Psoas muscle (tissue), 8 donors: ENCODE data around the gene ARFGAP1. TPM values are rescaled to one million over a fixed set of nuclear protein-coding genes. Genes with fewer than 3 reads are reported as not detected.

ENCODE experiments used
- ATAC-seq, 4 donors: fragments of 200-7000 bp; cut with Tn5 transposase; one replicate each; pipeline ENCODE4 v1.9.1; 2020; ENCODE audit warnings: moderate library complexity in 3 of 4, mild to moderate bottlenecking in 2 of 4
- DNase-seq, 2 donors: peaks; one replicate each; pipeline ENCODE4 v3.0.0-alpha.2; 2020
- H3K27ac ChIP-seq: fragments of 200-600 bp; one replicate; pipeline ENCODE4 v1.8.0; 2022
- H3K27me3 ChIP-seq, 3 donors: fragments of 200-600 bp in 1 of 3; one replicate each; pipeline versions ENCODE4 v1.6.1 to v1.8.0; 2013 to 2022; ENCODE audit warnings: low read length in 2 of 3, mild to moderate bottlenecking in 2 of 3, moderate library complexity in 1 of 3; ENCODE audit not compliant: insufficient read depth in 3 of 3
- H3K36me3 ChIP-seq, 2 donors: fragments of 200-600 bp in 1 of 2; one replicate each; pipeline versions ENCODE4 v1.6.1 to v1.8.0; 2013 to 2022; ENCODE audit warnings: low read depth in 1 of 2, mild to moderate bottlenecking in 1 of 2, moderate library complexity in 1 of 2; ENCODE audit not compliant: insufficient read depth in 1 of 2
- H3K4me1 ChIP-seq: fragments of 200-600 bp; one replicate; pipeline ENCODE4 v1.8.0; 2022
- H3K4me3 ChIP-seq: fragments of 200-600 bp; one replicate; pipeline ENCODE4 v1.8.0; 2022; ENCODE audit warnings: mild to moderate bottlenecking
- H3K9me3 ChIP-seq: fragments of 200-600 bp; one replicate; pipeline ENCODE4 v1.8.0; 2022
- WGBS, 3 donors: extraction: QIAGEN DNeasy Blood & Tissue Kit; methylation state at CpG; one replicate each; pipeline versions ENCODE4 v1.1.6 to v1.1.7; 2013; 5-methylcytosine and 5-hydroxymethylcytosine counted together
- intact Hi-C, 2 donors: fragments of 100-400 bp; cut with DNase I; formaldehyde crosslinking; loops; one replicate each; pipeline versions ENCODE4 v1.11.0 to v1.14.2; 2022
- polyA plus RNA-seq, 3 donors: library from polyadenylated mRNA; stranded (reverse); fragments of 200-250 nt; gene quantifications; one replicate each; pipeline ENCODE4 v1.2.3, GENCODE V29; 2013
- total RNA-seq, 4 donors: library from RNA; stranded (reverse); fragmentation: NEBNext Ultra II Directional in 2 of 4; extraction: Animal tissue kit (Norgen Biotek cat#: 25700) in 2 of 4; gene quantifications; one replicate each; pipeline versions ENCODE4 v1.2.1 to v1.2.4, GENCODE V29; 2021 to 2023
- TF ChIP-seq, protein P1 (sequence below): fragments of 200-600 bp; IDR thresholded peaks from one replicate; pipeline ENCODE4 v1.8.0; 2022; ENCODE audit warnings: antibody characterized with exemption
- donor health status: healthy with polysubstance abuse.
- donor health status: DM: no; HTN: no; CAD: no; lungs with moderate emphysema.
- donor health status: Bipolar disorder and iron deficiency.
- donor health status: healthy.
- donor health status: DM: yes; HTN: yes; CAD: no.
- donor health status: DM: no; HTN: no; CAD: no.
- donor health status: DM: no; HTN: no; CAD: no.
- donor health status: DM: yes; HTN: yes; CAD: no.

The ARFGAP1 gene
- total and polyA plus RNA-seq, 7 donors, result 19.9 to 42.2 (median 26.8) TPM

DNA sequence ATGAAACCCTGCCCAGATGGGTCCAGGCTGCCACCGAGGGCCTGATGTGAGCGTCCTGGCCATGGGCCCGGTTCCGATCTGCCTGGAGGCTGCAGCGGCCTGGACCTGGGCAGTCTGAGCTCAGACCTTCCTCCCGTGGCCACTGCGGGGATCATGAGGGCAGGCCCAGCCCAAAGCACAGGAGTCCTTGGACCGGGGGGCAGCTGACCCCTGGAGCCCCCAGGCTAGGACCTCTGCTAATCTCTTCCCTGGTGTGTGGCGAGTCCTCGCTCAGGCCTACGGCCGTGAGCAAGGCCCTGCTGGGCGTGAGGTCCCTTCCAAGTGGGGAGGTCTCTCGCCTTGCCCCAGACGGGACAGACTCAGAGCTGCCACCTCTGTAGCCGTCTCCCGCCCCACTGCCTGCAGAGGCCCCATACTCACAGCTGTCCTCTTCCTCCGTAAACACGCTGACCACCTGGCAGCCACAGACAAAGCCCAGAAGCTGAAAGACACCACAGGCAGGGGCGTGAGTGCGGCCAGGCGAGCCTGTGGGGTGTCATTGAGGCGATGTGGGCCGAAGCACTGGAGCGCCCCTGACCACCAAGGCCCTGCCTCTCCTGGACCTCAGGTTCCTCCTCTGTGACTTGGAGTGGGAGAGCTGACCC is 28.9 kb upstream of the ARFGAP1 start:
- H3K27me3 ChIP-seq, result peaks cover 0 to 49% (median 3%) of the 10 kb centered on the region in 3 donors
- 73 to 78% (median 73%) methylated on average over 25 of the region's 25 CpGs for WGBS, 3 donors
- ATAC-seq (no peak), DNase-seq (no peak)
- no peak overlapping the region for H3K4me3 ChIP-seq
- H3K36me3 ChIP-seq, result no peaks in the 10 kb centered on the region
- TF ChIP-seq, protein P1, sequence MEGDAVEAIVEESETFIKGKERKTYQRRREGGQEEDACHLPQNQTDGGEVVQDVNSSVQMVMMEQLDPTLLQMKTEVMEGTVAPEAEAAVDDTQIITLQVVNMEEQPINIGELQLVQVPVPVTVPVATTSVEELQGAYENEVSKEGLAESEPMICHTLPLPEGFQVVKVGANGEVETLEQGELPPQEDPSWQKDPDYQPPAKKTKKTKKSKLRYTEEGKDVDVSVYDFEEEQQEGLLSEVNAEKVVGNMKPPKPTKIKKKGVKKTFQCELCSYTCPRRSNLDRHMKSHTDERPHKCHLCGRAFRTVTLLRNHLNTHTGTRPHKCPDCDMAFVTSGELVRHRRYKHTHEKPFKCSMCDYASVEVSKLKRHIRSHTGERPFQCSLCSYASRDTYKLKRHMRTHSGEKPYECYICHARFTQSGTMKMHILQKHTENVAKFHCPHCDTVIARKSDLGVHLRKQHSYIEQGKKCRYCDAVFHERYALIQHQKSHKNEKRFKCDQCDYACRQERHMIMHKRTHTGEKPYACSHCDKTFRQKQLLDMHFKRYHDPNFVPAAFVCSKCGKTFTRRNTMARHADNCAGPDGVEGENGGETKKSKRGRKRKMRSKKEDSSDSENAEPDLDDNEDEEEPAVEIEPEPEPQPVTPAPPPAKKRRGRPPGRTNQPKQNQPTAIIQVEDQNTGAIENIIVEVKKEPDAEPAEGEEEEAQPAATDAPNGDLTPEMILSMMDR, result no peak
- intact Hi-C loops, result no loop called here
- H3K4me1 ChIP-seq, result no peaks in the 10 kb centered on the region
- H3K9me3 ChIP-seq, result no peaks in the 10 kb centered on the region
- H3K27ac ChIP-seq, result no peak overlapping the region

DNA sequence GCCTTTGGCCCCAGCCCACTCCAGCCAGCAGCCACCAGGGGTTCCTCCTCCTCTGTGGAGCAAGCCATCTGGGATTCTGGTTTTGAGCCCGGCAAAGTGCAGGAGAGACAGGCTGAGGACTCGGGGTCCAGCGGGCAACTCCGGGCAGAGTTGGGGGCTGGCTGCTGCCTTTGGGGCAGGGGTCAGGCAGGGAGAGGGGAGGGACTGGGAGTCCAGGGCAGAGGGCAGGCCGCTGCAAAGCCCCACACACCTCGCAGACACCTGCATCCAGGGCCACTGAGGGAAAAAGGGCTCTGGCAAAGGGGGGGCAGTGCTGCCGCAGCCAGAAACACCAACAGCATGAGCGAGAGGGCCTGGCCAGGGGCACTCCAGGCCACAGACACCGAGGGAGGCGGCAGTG is 28.1 kb upstream of the ARFGAP1 start:
- H3K4me3 ChIP-seq, result no peak overlapping the region
- no peaks in the 10 kb centered on the region for H3K9me3 ChIP-seq
- DNase-seq (no peak), ATAC-seq (no peak)
- H3K27ac ChIP-seq, result no peak overlapping the region
- no peaks in the 10 kb centered on the region for H3K4me1 ChIP-seq
- 81 to 89% (median 85%) methylated on average over 8 to 10 of the region's 10 CpGs for WGBS, 3 donors
- TF ChIP-seq, protein P1, result no peak
- intact Hi-C loops, result no loop called here
- peaks cover 0 to 51% (median 3%) of the 10 kb centered on the region in 3 donors for H3K27me3 ChIP-seq
- no peaks in the 10 kb centered on the region for H3K36me3 ChIP-seq

DNA sequence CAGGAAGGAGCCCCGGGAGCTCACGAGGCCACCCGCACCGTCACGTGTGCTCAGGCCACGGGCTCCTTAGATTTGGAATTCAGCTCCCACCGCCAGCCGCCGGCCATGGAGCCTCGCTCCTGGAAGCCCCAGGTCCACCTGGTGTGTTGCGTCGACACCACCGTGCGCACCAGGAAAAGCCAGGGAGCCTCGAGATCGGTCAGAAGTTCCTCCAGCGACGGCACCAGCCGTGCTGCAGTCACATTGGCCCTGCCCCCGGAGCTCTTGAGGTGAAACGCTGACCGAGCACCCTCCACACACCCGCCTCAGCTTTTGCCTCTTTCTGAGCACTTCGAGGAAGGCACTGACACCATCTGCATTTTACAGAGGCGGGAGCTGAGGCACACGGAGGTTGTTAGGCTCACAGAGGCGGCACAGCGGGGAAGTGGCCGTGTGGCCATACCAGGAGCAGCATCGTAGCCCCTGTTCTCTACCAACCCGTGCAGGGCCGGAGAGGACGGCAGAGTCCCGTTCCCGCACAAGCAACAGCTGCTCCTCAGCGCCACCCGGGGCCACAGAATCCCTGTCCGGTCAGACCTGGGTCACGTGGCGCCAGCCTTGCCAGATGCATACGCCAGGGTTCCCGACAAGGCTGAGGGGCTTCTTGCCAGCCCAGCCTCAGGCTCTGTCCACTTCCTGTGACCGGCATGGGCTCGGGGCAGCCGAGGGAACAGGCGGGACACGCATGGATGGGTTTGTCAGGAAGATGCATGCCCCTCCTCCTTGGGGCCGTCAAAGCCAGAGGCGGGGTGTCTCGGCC is 25.9 kb upstream of the ARFGAP1 start:
- TF ChIP-seq, protein P1, result no peak
- intact Hi-C loops, result no loop called here
- Histone ChIP-seq H3K27ac (no peak overlapping the region), H3K9me3 (no peaks in the 10 kb centered on the region), H3K27me3 (peaks cover 0 to 47% (median 6%) of the 10 kb centered on the region in 3 donors), H3K4me1 (no peaks in the 10 kb centered on the region), H3K36me3 (no peaks in the 10 kb centered on the region), H3K4me3 (no peak overlapping the region)
- DNase-seq, result no peak
- ATAC-seq, result peak in 3 of 4 donors; percentile 69 to 88 (median 74)
- 44 to 50% (median 49%) methylated on average over 49 to 50 of the region's 50 CpGs for WGBS, 3 donors

DNA sequence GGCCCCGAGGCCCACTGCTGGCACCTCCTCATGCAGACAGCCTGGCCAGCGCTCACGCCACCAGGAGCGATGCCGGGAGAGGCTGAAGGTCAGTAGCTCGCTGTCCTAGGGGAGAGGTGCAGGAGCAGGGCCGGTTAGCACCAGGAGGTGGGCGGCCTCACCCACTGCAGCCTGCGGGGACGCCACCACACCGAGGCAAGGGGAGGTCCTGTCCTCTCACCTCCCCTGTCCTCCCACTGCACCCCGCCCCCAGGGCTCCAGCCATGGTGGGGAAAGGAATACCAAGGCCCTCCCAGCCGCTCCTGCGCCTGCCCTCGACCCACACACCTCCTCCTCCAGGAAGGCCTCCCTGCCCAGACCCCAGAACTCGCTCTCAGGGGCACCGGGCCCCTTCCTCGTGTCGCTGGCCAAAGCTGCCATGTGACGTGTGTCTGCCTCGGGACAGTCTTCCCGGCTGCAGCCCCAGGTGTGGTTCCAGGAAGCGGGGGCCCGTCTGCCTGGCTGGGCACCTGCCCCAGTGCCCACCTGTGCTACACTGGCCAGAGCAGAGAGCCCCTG is 24.9 kb upstream of the ARFGAP1 start:
- Histone ChIP-seq H3K9me3 (no peaks in the 10 kb centered on the region), H3K36me3 (no peaks in the 10 kb centered on the region), H3K27me3 (peaks cover 0 to 58% (median 10%) of the 10 kb centered on the region in 3 donors), H3K27ac (no peak overlapping the region), H3K4me3 (no peak overlapping the region), H3K4me1 (no peaks in the 10 kb centered on the region)
- intact Hi-C loops, result no loop called here
- TF ChIP-seq, protein P1, result no peak
- WGBS, 3 donors, result 77 to 80% (median 80%) methylated on average over 23 to 24 of the region's 24 CpGs
- DNase-seq (no peak), ATAC-seq (no peak)
